WTC11 (cell line): ENCODE results near the gene KCNJ4.

ENCODE experiments used
- ATF1 ChIP-seq: sonication (generic); formaldehyde crosslinking; IDR thresholded peaks from 2 replicates; pipeline ENCODE4 v1.8.1; 2023; ENCODE audit warnings: mild to moderate bottlenecking, moderate library complexity, missing genetic modification reagents
- CTCF ChIP-seq: fragments of 200-600 bp; IDR thresholded peaks from 2 replicates; pipeline ENCODE4 v1.8.0; 2022; ENCODE audit warnings: antibody characterized with exemption
- FOXJ3 ChIP-seq: sonication (generic); formaldehyde crosslinking; IDR thresholded peaks from 2 replicates; pipeline ENCODE4 v1.9.0; 2021; ENCODE audit warnings: missing genetic modification reagents, mild to moderate bottlenecking, borderline replicate concordance
- HMGXB4 ChIP-seq: sonication (generic); formaldehyde crosslinking; IDR thresholded peaks from 2 replicates; pipeline ENCODE4 v1.8.1; 2023; ENCODE audit warnings: mild to moderate bottlenecking, moderate library complexity, missing genetic modification reagents
- MAX ChIP-seq: sonication (generic); formaldehyde crosslinking; IDR thresholded peaks from 2 replicates; pipeline ENCODE4 v1.8.0; 2022; ENCODE audit warnings: mild to moderate bottlenecking, missing genetic modification reagents
- NR1H2 ChIP-seq: sonication (generic); formaldehyde crosslinking; IDR thresholded peaks from 2 replicates; pipeline ENCODE4 v1.9.0; 2021; ENCODE audit warnings: mild to moderate bottlenecking, moderate library complexity, missing genetic modification reagents
- NR2C2 ChIP-seq: sonication (generic); formaldehyde crosslinking; IDR thresholded peaks from 2 replicates; pipeline ENCODE4 v1.8.0; 2022; ENCODE audit warnings: mild to moderate bottlenecking, missing genetic modification reagents
- ZNF416 ChIP-seq: fragments of 250-450 bp; sonication (Bioruptor Pico); IDR thresholded peaks from 2 replicates; pipeline ENCODE4 v1.9.0; 2021; ENCODE audit warnings: mild to moderate bottlenecking, inconsistent platforms

DNA sequence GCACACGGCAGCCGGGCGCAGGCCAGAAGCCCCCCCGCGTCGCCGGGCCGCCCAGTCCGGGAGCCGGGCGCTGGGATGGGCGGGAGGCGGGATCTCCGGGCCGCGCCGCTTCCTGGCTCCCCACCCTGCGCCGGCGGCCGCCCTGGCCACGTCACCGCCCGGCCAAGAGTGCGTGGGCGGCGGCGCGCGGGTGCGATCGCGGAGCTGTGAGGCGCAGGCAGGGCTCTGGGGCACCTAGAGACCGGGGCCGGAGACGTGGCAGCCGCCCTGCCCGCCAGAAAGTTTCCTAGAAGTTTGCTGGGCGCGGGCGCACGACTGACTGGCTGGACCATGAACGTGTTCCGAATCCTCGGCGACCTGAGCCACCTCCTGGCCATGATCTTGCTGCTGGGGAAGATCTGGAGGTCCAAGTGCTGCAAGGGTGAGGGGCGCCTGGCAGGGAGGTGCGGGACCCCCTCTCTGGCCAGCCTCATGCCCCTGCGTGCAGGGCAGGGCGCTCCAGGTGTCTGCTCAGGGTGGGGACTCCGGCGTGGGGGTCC lies 13.0 kb upstream of the KCNJ4 start, which contains the start of gene KDELR3:
- no peak for TF ChIP-seq NR1H2
- TF ChIP-seq FOXJ3 = no peak
- TF ChIP-seq ZNF416 (CRISPR knock-in tag) = no peak
- TF ChIP-seq NR2C2 (CRISPR knock-in tag) = no peak
- no peak for TF ChIP-seq CTCF
- no peak for TF ChIP-seq ATF1 (CRISPR knock-in tag)
- TF ChIP-seq HMGXB4 (CRISPR knock-in tag) = peak; percentile 56; the same call in 1 of the 2 replicates
- TF ChIP-seq MAX (CRISPR knock-in tag) = no peak
